GM12873 (cell line): ENCODE results near the gene CDKAL1.

Source experiments
- TF ChIP-seq, protein P1 (sequence below): IDR thresholded peaks from 2 replicates; pipeline ENCODE4 v1.5.1; 2012; ENCODE audit warnings: low read depth, mild to moderate bottlenecking, moderate library complexity, low read length, control low read depth; ENCODE audit not compliant: insufficient read depth; ENCODE audit errors: missing control alignments

The CDKAL1 gene

DNA sequence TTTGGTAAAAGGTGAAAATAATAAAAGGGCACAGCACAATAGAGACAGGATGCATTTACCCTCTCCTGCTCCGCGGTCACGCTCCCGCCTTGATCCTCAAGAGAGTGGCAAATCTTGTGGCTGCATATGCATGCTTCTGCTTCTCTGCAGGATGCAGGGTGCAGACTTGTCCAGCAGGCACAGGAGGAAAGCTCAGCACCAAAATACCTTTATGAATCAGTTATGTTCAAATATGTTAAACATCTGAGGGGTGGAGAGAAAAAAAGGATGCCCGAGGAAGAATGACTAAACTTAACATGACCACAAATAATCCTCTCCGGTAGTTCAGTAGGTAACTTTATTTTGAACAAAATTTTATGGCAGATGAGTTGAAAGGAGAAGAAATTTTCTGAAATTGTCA is 693.2 kb downstream of the CDKAL1 start:
- TF ChIP-seq, protein P1, sequence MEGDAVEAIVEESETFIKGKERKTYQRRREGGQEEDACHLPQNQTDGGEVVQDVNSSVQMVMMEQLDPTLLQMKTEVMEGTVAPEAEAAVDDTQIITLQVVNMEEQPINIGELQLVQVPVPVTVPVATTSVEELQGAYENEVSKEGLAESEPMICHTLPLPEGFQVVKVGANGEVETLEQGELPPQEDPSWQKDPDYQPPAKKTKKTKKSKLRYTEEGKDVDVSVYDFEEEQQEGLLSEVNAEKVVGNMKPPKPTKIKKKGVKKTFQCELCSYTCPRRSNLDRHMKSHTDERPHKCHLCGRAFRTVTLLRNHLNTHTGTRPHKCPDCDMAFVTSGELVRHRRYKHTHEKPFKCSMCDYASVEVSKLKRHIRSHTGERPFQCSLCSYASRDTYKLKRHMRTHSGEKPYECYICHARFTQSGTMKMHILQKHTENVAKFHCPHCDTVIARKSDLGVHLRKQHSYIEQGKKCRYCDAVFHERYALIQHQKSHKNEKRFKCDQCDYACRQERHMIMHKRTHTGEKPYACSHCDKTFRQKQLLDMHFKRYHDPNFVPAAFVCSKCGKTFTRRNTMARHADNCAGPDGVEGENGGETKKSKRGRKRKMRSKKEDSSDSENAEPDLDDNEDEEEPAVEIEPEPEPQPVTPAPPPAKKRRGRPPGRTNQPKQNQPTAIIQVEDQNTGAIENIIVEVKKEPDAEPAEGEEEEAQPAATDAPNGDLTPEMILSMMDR = no peak

DNA sequence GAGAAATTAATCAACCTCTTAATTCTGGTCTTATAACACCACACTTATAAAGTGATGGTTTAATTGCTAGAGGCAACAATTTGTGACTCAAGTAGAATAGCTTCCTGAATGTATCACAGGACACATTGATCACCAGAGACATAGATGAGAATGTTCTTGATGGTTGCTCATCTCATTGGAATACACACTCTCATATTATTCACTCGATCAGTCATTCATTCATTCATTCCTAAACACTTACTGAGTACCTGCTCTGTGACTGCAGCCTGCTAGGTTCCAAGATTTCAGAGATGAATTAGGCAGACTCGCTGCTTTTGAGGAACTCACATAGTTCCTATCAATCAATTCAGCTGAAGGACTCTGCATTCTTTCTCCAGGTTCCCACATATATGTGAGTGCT is 694.2 kb downstream of the CDKAL1 start:
- TF ChIP-seq, protein P1 = no peak

DNA sequence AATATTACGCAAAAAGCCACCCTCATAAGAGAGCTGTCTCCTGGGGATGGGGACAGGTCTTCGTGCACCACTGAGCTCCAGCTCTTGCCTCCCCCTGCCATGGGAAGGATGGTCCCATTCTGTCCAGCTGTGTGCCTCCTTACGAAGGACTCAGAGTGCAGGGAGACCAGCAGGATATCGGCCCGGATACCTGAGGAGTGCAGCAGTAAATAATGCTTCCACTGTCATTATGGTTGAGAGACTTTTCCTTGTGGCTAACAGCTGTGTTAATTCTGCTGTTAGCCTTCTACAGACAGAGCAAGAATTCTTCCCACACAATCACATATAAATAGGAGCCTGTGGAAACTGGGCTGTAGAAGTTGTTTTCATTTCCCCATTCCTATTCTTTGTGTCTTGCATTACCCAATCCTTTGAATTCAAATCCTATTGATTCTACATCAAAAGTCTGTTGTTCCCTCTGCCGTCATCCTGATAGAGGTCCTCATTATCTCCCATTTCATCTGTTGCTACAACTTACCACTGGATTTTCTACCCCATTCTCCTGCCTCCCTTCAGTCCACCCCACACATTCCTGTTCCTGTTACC is 694.7 kb downstream of the CDKAL1 start:
- TF ChIP-seq, protein P1 = no peak

DNA sequence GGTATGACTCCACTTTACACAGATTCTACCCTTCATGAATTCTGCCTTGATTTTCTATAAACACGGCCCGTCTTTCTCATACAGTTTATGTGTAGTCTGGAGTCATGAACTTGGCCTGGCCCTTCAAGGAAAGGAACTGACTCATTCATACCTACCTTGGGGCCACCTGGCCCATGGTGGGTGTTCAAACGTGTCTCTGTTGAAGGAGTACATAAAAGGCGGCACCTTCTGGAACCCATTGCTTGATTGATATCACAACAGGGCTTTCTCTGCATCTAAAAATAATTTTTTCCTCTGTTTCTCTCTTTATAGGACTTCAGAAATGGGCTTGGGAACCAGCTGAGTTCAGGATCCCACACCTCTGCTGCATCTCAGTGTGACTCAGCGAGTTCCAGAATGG is 696.3 kb downstream of the CDKAL1 start:
- TF ChIP-seq, protein P1 = no peak

DNA sequence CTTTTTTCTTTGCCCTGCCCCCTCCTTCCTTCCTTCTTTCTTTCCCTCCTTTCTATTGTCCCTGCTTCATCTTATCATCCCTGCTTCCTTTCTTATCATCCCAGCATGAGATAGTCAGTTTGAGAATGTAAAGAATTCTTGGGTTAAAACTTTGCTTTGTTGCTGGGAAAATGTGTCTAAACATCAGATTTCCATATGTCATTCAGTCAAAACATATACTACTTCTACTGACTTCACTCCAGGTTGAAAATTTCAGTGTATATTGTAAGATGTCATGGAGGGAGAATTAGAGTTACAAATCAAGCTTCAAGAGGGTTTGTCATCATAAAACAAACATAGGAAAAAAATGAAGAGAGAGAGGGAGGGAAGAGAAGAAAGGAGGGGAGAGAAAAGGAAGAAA is 700.9 kb downstream of the CDKAL1 start:
- TF ChIP-seq, protein P1 = no peak

DNA sequence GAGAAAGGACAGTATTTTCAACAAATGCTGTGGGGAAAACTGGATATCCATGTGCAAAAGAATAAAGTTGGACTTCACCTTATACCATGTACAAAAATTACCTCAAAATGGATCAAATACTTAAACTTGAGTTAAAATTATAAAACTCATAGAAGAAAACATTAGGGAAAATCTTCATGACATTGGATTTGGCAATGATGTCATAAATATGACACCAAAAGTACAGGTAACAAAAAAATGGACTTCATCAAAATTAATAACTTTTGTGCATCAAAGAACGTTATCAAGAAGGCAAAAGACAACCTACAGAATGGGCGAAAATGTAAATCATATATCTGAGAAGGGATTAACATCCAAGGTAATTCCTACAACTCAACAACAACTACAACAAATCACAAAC is 704.0 kb downstream of the CDKAL1 start:
- TF ChIP-seq, protein P1 = no peak

DNA sequence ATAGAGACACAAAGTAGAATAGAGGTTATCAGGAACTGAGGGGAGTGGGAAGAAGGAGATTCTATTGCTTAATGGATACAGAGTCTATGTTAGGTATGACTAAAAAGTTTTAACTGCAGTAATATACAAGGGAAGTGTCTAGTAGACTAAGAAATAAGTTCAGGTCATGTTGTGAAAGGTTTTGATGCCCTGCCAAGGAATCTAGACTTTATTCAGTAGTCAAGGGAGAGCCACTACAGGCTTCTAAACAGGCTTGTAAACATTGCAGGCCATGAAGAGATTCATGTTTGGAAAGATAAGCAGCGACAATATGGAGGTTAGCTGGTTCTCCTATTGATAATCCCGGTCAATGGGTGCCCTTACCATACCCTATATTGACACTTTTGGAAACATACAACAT is 706.5 kb downstream of the CDKAL1 start:
- TF ChIP-seq, protein P1 = no peak
